SU-DHL-6 (cell line): ENCODE measurements around the gene AKT1S1.

Source experiments
- H2AFZ ChIP-seq: fragments of 200-600 bp; sonication (generic); 2 replicates; pipeline ENCODE4 v1.6.1; 2014; ENCODE audit warnings: low read depth, mild to moderate bottlenecking, moderate library complexity, mixed read lengths, antibody characterized with exemption, low read length; ENCODE audit not compliant: severe bottlenecking
- H3F3A ChIP-seq: fragments of 200-600 bp; shearing (Covaris generic); 2 replicates; pipeline ENCODE4 v1.6.0; 2016; ENCODE audit warnings: antibody characterized with exemption, mild to moderate bottlenecking; ENCODE audit not compliant: insufficient read depth
- H3K27ac ChIP-seq: fragments of 200-600 bp; sonication (generic); 2 replicates; pipeline ENCODE4 v1.5.1; 2016; ENCODE audit warnings: low read depth, mild to moderate bottlenecking, low read length, moderate library complexity, mixed read lengths
- H3K27me3 ChIP-seq: fragments of 200-600 bp; sonication (generic), shearing (Covaris generic); 2 replicates; pipeline ENCODE4 v1.6.0; 2014; ENCODE audit warnings: mild to moderate bottlenecking, low read length
- H3K36me3 ChIP-seq: fragments of 200-600 bp; sonication (generic); 2 replicates; pipeline ENCODE4 v1.6.1; 2014; ENCODE audit warnings: mild to moderate bottlenecking, low read length, mixed read lengths
- H3K4me2 ChIP-seq: fragments of 300-600, 200-600 bp; shearing (Covaris generic), sonication (generic); 2 replicates; pipeline ENCODE4 v1.6.0; 2014; ENCODE audit warnings: low read length, low read depth, mild to moderate bottlenecking; ENCODE audit not compliant: poor library complexity, severe bottlenecking
- H3K4me3 ChIP-seq: fragments of 200-600 bp; sonication (generic); 2 replicates; pipeline ENCODE4 v1.5.1; 2014; ENCODE audit warnings: antibody characterized with exemption, low read length, mild to moderate bottlenecking, mixed read lengths; ENCODE audit not compliant: insufficient read depth, poor library complexity, severe bottlenecking
- H3K79me2 ChIP-seq: fragments of 200-600 bp; sonication (generic); 2 replicates; pipeline ENCODE4 v1.6.1; 2014; ENCODE audit warnings: mild to moderate bottlenecking, low read length, moderate library complexity; ENCODE audit not compliant: insufficient read depth
- H3K9ac ChIP-seq: fragments of 200-600 bp; sonication (generic); 2 replicates; pipeline ENCODE4 v1.7.0; 2014; ENCODE audit warnings: mild to moderate bottlenecking, low read length
- H3K9me2 ChIP-seq: fragments of 200-600 bp; sonication (generic); replicated peaks from 2 replicates; pipeline ENCODE4 v1.6.1; 2014; ENCODE audit warnings: low read length; ENCODE audit not compliant: insufficient read depth
- H3K9me3 ChIP-seq: fragments of 200-600 bp; sonication (generic); 2 replicates; pipeline ENCODE4 v1.6.1; 2014; ENCODE audit warnings: low read length, mixed read lengths; ENCODE audit not compliant: insufficient read depth
- H4K20me1 ChIP-seq: fragments of 200-600 bp; sonication (generic); 2 replicates; pipeline ENCODE4 v1.6.1; 2014; ENCODE audit warnings: low read depth, mild to moderate bottlenecking, antibody characterized with exemption, low read length, moderate library complexity, mixed read lengths
- CTCF ChIP-seq: fragments of 200-600 bp; sonication (generic); IDR thresholded peaks from one replicate; pipeline ENCODE4 v1.5.1; 2017; ENCODE audit warnings: antibody characterized with exemption, mild to moderate bottlenecking, low read length, moderate library complexity; ENCODE audit not compliant: insufficient read depth, poor library complexity, severe bottlenecking
- EZH2phosphoT487 ChIP-seq: fragments of 200-600 bp; sonication (generic), shearing (Covaris generic); conservative IDR thresholded peaks from 2 replicates; pipeline ENCODE4 v1.6.1; 2018; ENCODE audit warnings: mild to moderate bottlenecking, antibody characterized with exemption, low read length, moderate library complexity, mixed read lengths

Gene AKT1S1

GRCh38 chr19:49888510-49888824 lies 11.3 kb upstream of the AKT1S1 start:
- Histone ChIP-seq H3K4me2 (peak overlapping the region; percentile 41), H3K27me3 (no peaks in the 10 kb centered on the region), H2AFZ (no peak overlapping the region), H3F3A (peaks cover 7% of the 10 kb centered on the region; the same call in 1 of the 2 replicates), H3K4me3 (peak overlapping the region; percentile 26), H3K9ac (no peak overlapping the region), H3K79me2 (no peaks in the 10 kb centered on the region), H3K36me3 (no peaks in the 10 kb centered on the region), H3K9me3 (no peaks in the 10 kb centered on the region), H3K9me2 (no peaks in the 10 kb centered on the region), H3K27ac (peak overlapping the region; percentile 31), H4K20me1 (no peaks in the 10 kb centered on the region)
- TF ChIP-seq EZH2phosphoT487 (no peak), CTCF (no peak)

GRCh38 chr19:49887665-49888509 lies 10.7 kb upstream of the AKT1S1 start:
- no peaks in the 10 kb centered on the region for H3K9me2 ChIP-seq
- H3K27ac ChIP-seq: no peak overlapping the region
- peaks cover 7% of the 10 kb centered on the region; the same call in 1 of the 2 replicates for H3F3A ChIP-seq
- H3K4me2 ChIP-seq: peak overlapping the region; percentile 41
- no peaks in the 10 kb centered on the region for H3K79me2 ChIP-seq
- no peaks in the 10 kb centered on the region for H3K9me3 ChIP-seq
- TF ChIP-seq EZH2phosphoT487 (no peak), CTCF (no peak)
- H3K9ac ChIP-seq: no peak overlapping the region
- no peaks in the 10 kb centered on the region for H3K27me3 ChIP-seq
- peaks cover 4% of the 10 kb centered on the region; the same call in 1 of the 2 replicates for H3K36me3 ChIP-seq
- H3K4me3 ChIP-seq: peak overlapping the region; percentile 26
- H4K20me1 ChIP-seq: no peaks in the 10 kb centered on the region
- no peak overlapping the region for H2AFZ ChIP-seq

- H4K20me1 ChIP-seq: no peaks in the 10 kb centered on the region
- peaks cover 8% of the 10 kb centered on the region; the same call in 1 of the 2 replicates for H3K36me3 ChIP-seq
- no peak overlapping the region for H3K27ac ChIP-seq
Measured at GRCh38 chr19:49887037-49887664, 10.0 kb upstream of the AKT1S1 start.

More at GRCh38 chr19:49887037-49887664, 10.0 kb upstream of the AKT1S1 start:
- Histone ChIP-seq H3K4me3 (no peak overlapping the region), H3K9ac (no peak overlapping the region), H3K9me3 (no peaks in the 10 kb centered on the region), H3K79me2 (no peaks in the 10 kb centered on the region), H3K4me2 (no peak overlapping the region), H3K9me2 (no peaks in the 10 kb centered on the region), H3F3A (peaks cover 7% of the 10 kb centered on the region; the same call in 1 of the 2 replicates), H3K27me3 (no peaks in the 10 kb centered on the region), H2AFZ (no peak overlapping the region)
- TF ChIP-seq CTCF: no peak
- TF ChIP-seq EZH2phosphoT487: no peak
